H1 (cell line): ENCODE measurements around the gene ABHD4. TPM values are rescaled to one million over a fixed set of nuclear protein-coding genes. Genes with fewer than 3 reads are reported as not detected.

Source experiments
- CTCF ChIA-PET: fragments of 300-600 bp; sonication (Branson Sonifier 250); formaldehyde crosslinking; loops from one replicate; lab custom pipeline; 2021; ENCODE audit not compliant: partially characterized antibody; lab: Charles Lee
- POLR2A ChIA-PET: fragments of 300-600 bp; sonication (Branson Sonifier 250); formaldehyde crosslinking; loops from one replicate; lab custom pipeline; 2021; ENCODE audit warnings: inconsistent platforms; ENCODE audit not compliant: partially characterized antibody; lab: Charles Lee
- DNase-seq, 2 experiments: peaks; one replicate each; pipeline versions ENCODE4 v3.0.0 to v3.0.0-alpha.2; 2010 to 2022; ENCODE audit warnings: low spot score in 2 of 2, low read depth in 1 of 2, mixed read lengths in 1 of 2
- FAIRE-seq: peaks from 2 replicates; lab custom pipeline; 2011; peaks lifted over from hg19 to GRCh38; lab: Jason Lieb, UNC
- H2AFZ ChIP-seq: 2 replicates; pipeline ENCODE4 v1.8.1; 2012; ENCODE audit warnings: low read length, inconsistent platforms
- H2AK5ac ChIP-seq: 2 replicates; pipeline ENCODE4 v1.6.1; 2013; ENCODE audit warnings: low read depth, low read length
- H2BK120ac ChIP-seq: replicated peaks from 2 replicates; pipeline ENCODE3; 2013; ENCODE audit warnings: low read depth, low read length, inconsistent platforms
- H2BK12ac ChIP-seq: 2 replicates; pipeline ENCODE4 v1.6.1; 2013; ENCODE audit warnings: low read depth, low read length
- H2BK15ac ChIP-seq: 2 replicates; pipeline ENCODE4 v1.6.1; 2013; ENCODE audit warnings: low read length
- H2BK20ac ChIP-seq: 2 replicates; pipeline ENCODE4 v1.6.1; 2013; ENCODE audit warnings: low read length
- H2BK5ac ChIP-seq: 2 replicates; pipeline ENCODE4 v1.6.1; 2013; ENCODE audit warnings: low read depth, low read length
- H3K14ac ChIP-seq: 2 replicates; pipeline ENCODE4 v1.6.1; 2013; ENCODE audit warnings: inconsistent platforms; ENCODE audit not compliant: insufficient read length
- H3K18ac ChIP-seq: 2 replicates; pipeline ENCODE4 v1.6.1; 2013; ENCODE audit warnings: low read length; ENCODE audit errors: extremely low read depth
- H3K23ac ChIP-seq: 2 replicates; pipeline ENCODE4 v1.6.1; 2013; ENCODE audit warnings: inconsistent platforms; ENCODE audit not compliant: insufficient read length
- H3K23me2 ChIP-seq: 2 replicates; pipeline ENCODE4 v1.6.1; 2013; ENCODE audit warnings: low read depth, low read length
- H3K27ac ChIP-seq: 2 replicates; pipeline ENCODE4 v1.6.1; 2011; ENCODE audit warnings: low read depth, low read length, inconsistent platforms
- H3K27me3 ChIP-seq, 4 experiments: replicated peaks in 1 of 4; 1 replicate in 1 of 4; 2 replicates in 3 of 4; pipeline versions ENCODE4 v1.6.1 to v1.8.1; 2011 to 2013; ENCODE audit warnings: low read length in 3 of 4, mild to moderate bottlenecking in 3 of 4, inconsistent platforms in 2 of 4, mixed read lengths in 2 of 4, moderate library complexity in 1 of 4; ENCODE audit not compliant: control insufficient read depth in 3 of 4, insufficient read depth in 3 of 4; ENCODE audit errors: extremely low read depth in 1 of 4
- H3K36me3 ChIP-seq, 4 experiments: 2 replicates each; pipeline versions ENCODE4 v1.6.1 to v1.8.1; 2011 to 2013; ENCODE audit warnings: mild to moderate bottlenecking in 4 of 4, low read length in 3 of 4, moderate library complexity in 2 of 4, control low read depth in 1 of 4, inconsistent platforms in 1 of 4; ENCODE audit not compliant: insufficient read depth in 4 of 4, control insufficient read depth in 2 of 4
- H3K4ac ChIP-seq: replicated peaks from 2 replicates; pipeline ENCODE3; 2013; ENCODE audit warnings: low read length, low read depth, mixed read lengths, inconsistent platforms; ENCODE audit not compliant: insufficient read length
- H3K4me1 ChIP-seq, 4 experiments: replicated peaks in 1 of 4; 1 replicate in 1 of 4; 2 replicates in 3 of 4; pipeline versions ENCODE4 v1.6.1 to v1.8.1; 2011 to 2013; ENCODE audit warnings: low read length in 3 of 4, inconsistent platforms in 2 of 4, mixed read lengths in 1 of 4; ENCODE audit not compliant: insufficient read depth in 4 of 4, control insufficient read depth in 3 of 4
- H3K4me2 ChIP-seq, 2 experiments: 2 replicates each; pipeline versions ENCODE4 v1.6.1 to v1.8.1; 2011 to 2013; ENCODE audit warnings: low read depth in 2 of 2, low read length in 2 of 2, control low read depth in 1 of 2, inconsistent platforms in 1 of 2, mild to moderate bottlenecking in 1 of 2; ENCODE audit not compliant: insufficient read depth in 1 of 2
- H3K4me3 ChIP-seq, 4 experiments: fragments of 200-600, 300-600 bp in 1 of 4; sonication (generic), shearing (Covaris generic), sonication (Bioruptor Twin) in 1 of 4; 2 replicates each; pipeline versions ENCODE4 v1.5.1 to v1.8.1; 2011 to 2016; ENCODE audit warnings: low read length in 4 of 4, low read depth in 3 of 4, control low read depth in 2 of 4, inconsistent platforms in 2 of 4, mild to moderate bottlenecking in 2 of 4, mixed read lengths in 1 of 4, moderate library complexity in 1 of 4; ENCODE audit not compliant: insufficient read depth in 2 of 4; ENCODE audit errors: extremely low read depth in 1 of 4
- H3K56ac ChIP-seq: replicated peaks from 2 replicates; pipeline ENCODE3; 2013; ENCODE audit warnings: low read depth, mild to moderate bottlenecking, mixed read lengths, low read length, inconsistent platforms; ENCODE audit not compliant: insufficient read length
- H3K79me1 ChIP-seq: 2 replicates; pipeline ENCODE4 v1.6.1; 2013; ENCODE audit warnings: low read depth, low read length, control low read depth
- H3K79me2 ChIP-seq, 2 experiments: 2 replicates each; pipeline versions ENCODE4 v1.6.1 to v1.8.1; 2012 to 2013; ENCODE audit warnings: low read length in 2 of 2, mild to moderate bottlenecking in 2 of 2, inconsistent platforms in 1 of 2; ENCODE audit not compliant: insufficient read depth in 2 of 2, control insufficient read depth in 1 of 2
- H3K9ac ChIP-seq, 4 experiments: replicated peaks in 1 of 4; 1 replicate in 1 of 4; 2 replicates in 3 of 4; pipeline versions ENCODE4 v1.6.1 to v1.8.1; 2011 to 2013; ENCODE audit warnings: low read depth in 3 of 4, low read length in 3 of 4, control low read depth in 2 of 4, mild to moderate bottlenecking in 2 of 4, moderate library complexity in 2 of 4, inconsistent platforms in 1 of 4; ENCODE audit errors: extremely low read depth in 1 of 4
- H3K9me3 ChIP-seq, 2 experiments: 2 replicates each; pipeline versions ENCODE4 v1.6.1 to v1.8.1; 2012 to 2013; ENCODE audit warnings: mild to moderate bottlenecking in 2 of 2, moderate library complexity in 2 of 2, control low read depth in 1 of 2, inconsistent platforms in 1 of 2, low read depth in 1 of 2, low read length in 1 of 2, mixed read lengths in 1 of 2; ENCODE audit not compliant: insufficient read depth in 2 of 2
- H4K20me1 ChIP-seq, 2 experiments: replicated peaks in 1 of 2; 2 replicates each; pipeline versions ENCODE3 to v1.8.1; 2011 to 2013; ENCODE audit warnings: inconsistent platforms in 2 of 2, low read length in 2 of 2, mild to moderate bottlenecking in 1 of 2; ENCODE audit not compliant: insufficient read depth in 2 of 2, control insufficient read depth in 1 of 2
- H4K5ac ChIP-seq: 2 replicates; pipeline ENCODE4 v1.6.1; 2013; ENCODE audit warnings: low read length, low read depth, mixed read lengths, inconsistent platforms; ENCODE audit not compliant: insufficient read length
- H4K8ac ChIP-seq: 2 replicates; pipeline ENCODE4 v1.8.0; 2013; ENCODE audit warnings: mild to moderate bottlenecking, moderate library complexity, low read length, inconsistent platforms; ENCODE audit not compliant: insufficient read depth; ENCODE audit errors: extremely low read depth
- H4K91ac ChIP-seq: replicated peaks from 2 replicates; pipeline ENCODE3; 2013; ENCODE audit warnings: low read length, mixed read lengths, inconsistent platforms; ENCODE audit not compliant: insufficient read length
- BACH1 ChIP-seq: IDR thresholded peaks from 2 replicates; pipeline ENCODE4 v1.6.1; 2012; ENCODE audit warnings: low read length, improper control_type of control experiment
- EP300 ChIP-seq, 2 experiments: IDR thresholded peaks; 1 replicate in 1 of 2; 2 replicates in 1 of 2; pipeline ENCODE4 v1.6.1; 2011 to 2012; ENCODE audit warnings: low read depth in 2 of 2, low read length in 2 of 2, mild to moderate bottlenecking in 2 of 2, borderline replicate concordance in 1 of 2, inconsistent platforms in 1 of 2, moderate library complexity in 1 of 2
- GABPA ChIP-seq: IDR thresholded peaks from 2 replicates; pipeline ENCODE4 v1.6.1; 2011; ENCODE audit warnings: mild to moderate bottlenecking, low read length, moderate library complexity, borderline replicate concordance; ENCODE audit not compliant: insufficient read depth
- RFX5 ChIP-seq: IDR thresholded peaks from 2 replicates; pipeline ENCODE4 v1.6.1; 2011; ENCODE audit warnings: low read depth, low read length, improper control_type of control experiment, borderline replicate concordance
- RXRA ChIP-seq: IDR thresholded peaks from 2 replicates; pipeline ENCODE4 v1.6.1; 2011; ENCODE audit warnings: low read depth, mild to moderate bottlenecking, low read length, moderate library complexity; ENCODE audit not compliant: insufficient read depth
- polyA plus RNA-seq, 7 experiments: library from polyadenylated mRNA; depleted of rRNA in 3 of 7; stranded (reverse) in 5 of 7; unstranded in 2 of 7; fragments of >200 nt in 5 of 7; fragments of 200-250 nt in 2 of 7; gene quantifications; 1 replicate in 5 of 7; 2 replicates in 1 of 7; 4 replicates in 1 of 7; pipeline versions ENCODE4 v1.2.1 to v1.2.3, GENCODE V29; 2011 to 2013; ENCODE audit warnings: missing spikeins in 2 of 7, mixed read lengths in 2 of 7
- total RNA-seq: library from RNA; stranded (reverse); fragmentation: NEBNext Ultra II Directional; extraction: Animal tissue kit (Norgen Biotek cat#: 25700); gene quantifications from 2 replicates; pipeline ENCODE4 v1.2.1, GENCODE V29; 2021

Gene ABHD4
- total and polyA plus RNA-seq, 2 of the 8 experiments (the other 6 are each of a cell fraction or from before 2014, with no cell fraction given), result 32.4 to 42.9 TPM

- no peak overlapping the region for H3K56ac ChIP-seq
- no peak for FAIRE-seq
- H3K23ac ChIP-seq, result no peak overlapping the region
- TF ChIP-seq RFX5 (no peak), RXRA (no peak), BACH1 (no peak), EP300 (IDR thresholded peaks at IDR 0.05; ENCODE audit: borderline replicate concordance in 1 of 2, low read depth in 2 of 2, low read length in 2 of 2) (no peak), GABPA (no peak)
Observed at GRCh38 chr14:22600027-22600426, 1.9 kb downstream of the ABHD4 start.

More at GRCh38 chr14:22600027-22600426, 1.9 kb downstream of the ABHD4 start:
- peak overlapping the region in 1 of 4 experiments; percentile 55; a peak in 1 of 7 replicates for H3K9ac ChIP-seq
- no peak overlapping the region for H3K14ac ChIP-seq
- H3K18ac ChIP-seq, result no peak overlapping the region
- H3K4me1 ChIP-seq, result peaks cover 0 to 10% (median 6%) of the 10 kb centered on the region in 4 experiments; a peak in 4 of 7 replicates
- no peaks in the 10 kb centered on the region for H3K27me3 ChIP-seq
- POLR2A ChIA-PET, result interaction anchor here (0.9 kb wide), 1 partner anchor 51 kb away, joined by 3 read pairs; no protein-coding TSS in a partner anchor
- H4K8ac ChIP-seq, result no peak overlapping the region
- H2BK15ac ChIP-seq, result no peak overlapping the region
- DNase-seq, result no peak
- no peak overlapping the region for H2BK12ac ChIP-seq
- H2BK120ac ChIP-seq, result no peak overlapping the region
- no peak overlapping the region for H3K27ac ChIP-seq
- H3K4ac ChIP-seq, result no peak overlapping the region
- peaks cover 9 to 30% (median 25%) of the 10 kb centered on the region in 4 experiments for H3K36me3 ChIP-seq
- H4K5ac ChIP-seq, result no peak overlapping the region
- peaks cover 0 to 4% of the 10 kb centered on the region in 2 experiments for H4K20me1 ChIP-seq
- H3K79me1 ChIP-seq, result peaks cover 3% of the 10 kb centered on the region; the same call in 1 of the 2 replicates
- H3K79me2 ChIP-seq, result peaks cover 3 to 17% of the 10 kb centered on the region in 2 experiments
- no peak overlapping the region for H2AFZ ChIP-seq
- H4K91ac ChIP-seq, result no peak overlapping the region
- no peak overlapping the region for H2AK5ac ChIP-seq
- no peak overlapping the region for H3K4me3 ChIP-seq
- no peaks in the 10 kb centered on the region for H3K9me3 ChIP-seq
- H2BK5ac ChIP-seq, result no peak overlapping the region
- H3K23me2 ChIP-seq, result peaks cover 4% of the 10 kb centered on the region; the same call in 1 of the 2 replicates
- no peak overlapping the region for H2BK20ac ChIP-seq
- H3K4me2 ChIP-seq, result no peak overlapping the region; a peak in 1 of 4 replicates
- CTCF ChIA-PET, result interaction anchor here (1.0 to 5.2 kb wide), 7 partner anchors 10 to 219 kb away, joined by 3 to 29 read pairs (median 6); partner anchors contain the start of gene DAD1
